HCT116 (cell line): Measurements from ENCODE around the gene LAMC3. TPM values are rescaled to one million over a fixed set of nuclear protein-coding genes. Genes with fewer than 3 reads are reported as not detected.

Experiments used
- ATAC-seq: fragments of 200-7000 bp; cut with Tn5 transposase; 2 replicates; pipeline ENCODE4 v1.9.1; 2020; ENCODE audit warnings: mild to moderate bottlenecking, moderate library complexity
- BruUV-seq: library from RNA; stranded (reverse); fragments of 400-500 nt; replicated peaks from 2 replicates; lab custom pipeline; 2021; lab: Mats Ljungman, UMichigan
- CTCF ChIA-PET: fragments of 300-600 bp; sonication (Branson Sonifier 250); formaldehyde crosslinking; loops from one replicate; lab custom pipeline; 2021; ENCODE audit warnings: antibody characterized with exemption; lab: Charles Lee
- POLR2A ChIA-PET: fragments of 300-600, 350-600 bp; sonication (Branson Sonifier 250); formaldehyde crosslinking; loops from one replicate; lab custom pipeline; 2021; ENCODE audit warnings: antibody characterized with exemption; lab: Charles Lee
- RAD21 ChIA-PET, 2 experiments: fragments of 300-600 bp; sonication (Branson Sonifier 250); formaldehyde crosslinking; loops; one replicate each; lab custom pipeline; 2023; ENCODE audit warnings: low total read pairs in 2 of 2; ENCODE audit not compliant: uncharacterized antibody in 2 of 2, unreplicated experiment in 2 of 2, low non-redundant PET in 1 of 2; lab: Charles Lee
- DNase-seq: peaks from one replicate; pipeline ENCODE4 v3.0.0-alpha.2; 2010; ENCODE audit warnings: low read depth, low spot score
- H2AFZ ChIP-seq: fragments of 200-600 bp; shearing (Covaris generic), sonication (generic); 2 replicates; pipeline ENCODE4 v1.6.1; 2017; ENCODE audit warnings: low read depth, mixed run types, mixed read lengths, antibody characterized with exemption, low read length; ENCODE audit not compliant: poor library complexity, severe bottlenecking
- H3K27ac ChIP-seq: 2 replicates; pipeline ENCODE4 v1.5.1; 2012; ENCODE audit warnings: low read depth, low read length
- H3K27me3 ChIP-seq: fragments of 200-600 bp; sonication (generic); 2 replicates; pipeline ENCODE4 v1.6.1; 2016; ENCODE audit warnings: mixed run types, low read length, mixed read lengths; ENCODE audit not compliant: insufficient read depth
- H3K36me3 ChIP-seq, 2 experiments: fragments of 200-500 bp in 1 of 2; fragments of 200-600 bp in 1 of 2; sonication (Bioruptor generic) in 1 of 2; sonication (generic) in 1 of 2; 2 replicates each; pipeline versions ENCODE4 v1.5.1 to v1.6.1; 2014 to 2016; ENCODE audit warnings: low read length in 2 of 2, inconsistent platforms in 1 of 2, mixed read lengths in 1 of 2, mixed run types in 1 of 2; ENCODE audit not compliant: insufficient read depth in 2 of 2, control insufficient read depth in 1 of 2
- H3K4me1 ChIP-seq, 2 experiments: fragments of 200-600 bp in 1 of 2; sonication (generic) in 1 of 2; 2 replicates each; pipeline versions ENCODE4 v1.5.1 to v1.6.1; 2012 to 2017; ENCODE audit warnings: low read length in 2 of 2, inconsistent platforms in 1 of 2, mild to moderate bottlenecking in 1 of 2, mixed read lengths in 1 of 2, mixed run types in 1 of 2, moderate library complexity in 1 of 2; ENCODE audit not compliant: insufficient read depth in 2 of 2, control insufficient read depth in 1 of 2
- H3K4me2 ChIP-seq: fragments of 200-600 bp; sonication (generic); 2 replicates; pipeline ENCODE4 v1.6.1; 2017; ENCODE audit warnings: mixed run types, low read length, mixed read lengths
- H3K4me3 ChIP-seq, 2 experiments: fragments of 200-600 bp in 1 of 2; sonication (generic) in 1 of 2; replicated peaks in 1 of 2; 2 replicates each; pipeline ENCODE4 v1.5.1; 2011 to 2016; ENCODE audit warnings: low read length in 2 of 2, control low read depth in 1 of 2, low read depth in 1 of 2, mild to moderate bottlenecking in 1 of 2, mixed read lengths in 1 of 2, mixed run types in 1 of 2
- H3K79me2 ChIP-seq: fragments of 200-600 bp; sonication (generic); 2 replicates; pipeline ENCODE4 v1.6.1; 2017; ENCODE audit warnings: mild to moderate bottlenecking, mixed run types, low read length, moderate library complexity, mixed read lengths; ENCODE audit not compliant: insufficient read depth
- H3K9ac ChIP-seq: fragments of 200-600 bp; sonication (generic); 2 replicates; pipeline ENCODE4 v1.6.1; 2016; ENCODE audit warnings: low read length, mixed read lengths
- H3K9me2 ChIP-seq: fragments of 200-600 bp; sonication (generic), shearing (Covaris generic); 2 replicates; pipeline ENCODE4 v1.6.1; 2017; ENCODE audit warnings: mixed run types, mild to moderate bottlenecking, moderate library complexity; ENCODE audit not compliant: insufficient read depth
- H3K9me3 ChIP-seq, 2 experiments: fragments of 200-500 bp in 1 of 2; fragments of 200-600 bp in 1 of 2; sonication (Bioruptor generic) in 1 of 2; sonication (generic) in 1 of 2; 2 replicates each; pipeline ENCODE4 v1.6.1; 2014 to 2017; ENCODE audit warnings: low read length in 2 of 2, mixed read lengths in 2 of 2, inconsistent platforms in 1 of 2, low read depth in 1 of 2, mild to moderate bottlenecking in 1 of 2, mixed run types in 1 of 2, moderate library complexity in 1 of 2; ENCODE audit not compliant: control insufficient read depth in 1 of 2, insufficient read depth in 1 of 2
- H4K20me1 ChIP-seq: fragments of 200-600 bp; sonication (generic), shearing (Covaris generic); 2 replicates; pipeline ENCODE4 v1.6.1; 2017; ENCODE audit warnings: mixed run types, mild to moderate bottlenecking, moderate library complexity; ENCODE audit not compliant: insufficient read depth
- CEBPB ChIP-seq: IDR thresholded peaks from 2 replicates; pipeline ENCODE4 v1.6.1; 2012; ENCODE audit warnings: low read depth
- ELF1 ChIP-seq: IDR thresholded peaks from 2 replicates; pipeline ENCODE4 v1.6.1; 2012; ENCODE audit warnings: low read depth, borderline replicate concordance
- EZH2 ChIP-seq: fragments of 200-600 bp; sonication (generic); IDR thresholded peaks from 2 replicates; pipeline ENCODE4 v1.6.1; 2017; ENCODE audit warnings: antibody characterized with exemption, mixed run types
- EZH2phosphoT487 ChIP-seq: fragments of 200-600 bp; IDR thresholded peaks from 2 replicates; pipeline ENCODE4 v1.6.1; 2018; ENCODE audit warnings: antibody characterized with exemption, borderline replicate concordance
- POLR2AphosphoS5 ChIP-seq: IDR thresholded peaks from 2 replicates; pipeline ENCODE4 v1.6.1; 2011; ENCODE audit warnings: mild to moderate bottlenecking, low read depth, low read length, moderate library complexity
- SP1 ChIP-seq: IDR thresholded peaks from 2 replicates; pipeline ENCODE4 v1.6.1; 2012; ENCODE audit warnings: low read depth
- TCF7L2 ChIP-seq: IDR thresholded peaks from 2 replicates; pipeline ENCODE4 v1.7.0; 2011; ENCODE audit warnings: borderline replicate concordance, inconsistent platforms; ENCODE audit not compliant: insufficient read depth, insufficient read length; ENCODE audit errors: extremely low read depth
- YY1 ChIP-seq: IDR thresholded peaks from 2 replicates; pipeline ENCODE4 v1.6.1; 2011; ENCODE audit warnings: low read length, low read depth, moderate library complexity, mild to moderate bottlenecking; ENCODE audit not compliant: insufficient replicate concordance; ENCODE audit errors: extremely low read depth
- ZFX ChIP-seq: fragments of 450-650 bp; IDR thresholded peaks from 2 replicates; pipeline ENCODE4 v1.6.1; 2017
- ZNF274 ChIP-seq: fragments of 200-500 bp; sonication (Bioruptor generic); IDR thresholded peaks from 2 replicates; pipeline ENCODE4 v1.6.1; 2014; ENCODE audit warnings: mild to moderate bottlenecking, low read depth, low read length, inconsistent platforms
- intact Hi-C: fragments of 100-400 bp; cut with micrococcal nuclease; formaldehyde crosslinking; loops from 2 replicates; pipeline ENCODE4 v1.10.0; 2022
- total RNA-seq: library from RNA; stranded (reverse); gene quantifications from one replicate; pipeline ENCODE4 v1.2.1, GENCODE V29; 2021; ENCODE audit not compliant: unreplicated experiment
- TF ChIP-seq, protein P1 (sequence below), 3 experiments: fragments of 200-600 bp in 1 of 3; sonication (generic) in 1 of 3; IDR thresholded peaks in 2 of 3; conservative IDR thresholded peaks in 1 of 3; 2 replicates each; pipeline ENCODE4 v1.5.1; 2012 to 2017; ENCODE audit warnings: low read depth in 2 of 3, low read length in 2 of 3, antibody characterized with exemption in 1 of 3, borderline replicate concordance in 1 of 3, control low read depth in 1 of 3, mild to moderate bottlenecking in 1 of 3, mixed read lengths in 1 of 3, mixed run types in 1 of 3, moderate library complexity in 1 of 3; ENCODE audit not compliant: insufficient read depth in 1 of 3
- TF ChIP-seq, protein P2 (sequence below): IDR thresholded peaks from 2 replicates; pipeline ENCODE4 v1.6.1; 2012; ENCODE audit warnings: low read depth
- TF ChIP-seq, protein P3 (sequence below): IDR thresholded peaks from 2 replicates; pipeline ENCODE4 v1.6.1; 2012

LAMC3 gene
- total RNA-seq, 1 experiment from 2014 or later, result 7.7 TPM

DNA sequence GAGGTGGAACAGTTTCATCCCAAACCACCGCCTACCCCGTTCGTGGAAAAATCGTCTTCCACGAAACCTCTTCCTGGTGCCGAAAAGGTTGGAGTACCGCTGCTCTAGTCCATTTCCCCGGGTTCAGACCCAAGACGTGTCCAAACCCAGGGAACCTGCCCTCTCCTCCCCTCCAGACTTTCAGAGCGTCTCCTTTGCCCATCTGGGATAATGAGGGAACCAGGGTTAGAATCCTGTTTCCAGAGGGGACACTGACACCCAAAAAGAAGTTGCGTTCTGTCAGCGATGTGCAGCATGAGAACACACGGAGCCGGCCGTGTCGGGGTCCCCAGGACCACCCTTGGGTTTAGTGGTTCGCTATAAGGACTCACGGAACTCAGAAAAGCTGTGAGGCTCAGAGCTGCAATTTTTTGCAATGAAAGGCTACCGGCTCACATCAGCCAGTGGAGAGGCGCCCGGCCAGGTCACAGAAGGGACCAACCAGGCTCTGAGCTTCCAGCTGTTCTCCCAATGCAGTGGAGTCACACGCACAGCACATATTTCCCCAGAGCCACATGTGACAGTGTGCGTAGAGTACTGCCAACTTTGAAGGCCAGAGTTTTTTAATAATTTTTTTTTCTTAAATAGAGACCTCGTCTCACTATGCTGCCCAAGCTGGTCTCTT, 19.4 kb downstream of the LAMC3 start (continued):
- TF ChIP-seq, protein P1, sequence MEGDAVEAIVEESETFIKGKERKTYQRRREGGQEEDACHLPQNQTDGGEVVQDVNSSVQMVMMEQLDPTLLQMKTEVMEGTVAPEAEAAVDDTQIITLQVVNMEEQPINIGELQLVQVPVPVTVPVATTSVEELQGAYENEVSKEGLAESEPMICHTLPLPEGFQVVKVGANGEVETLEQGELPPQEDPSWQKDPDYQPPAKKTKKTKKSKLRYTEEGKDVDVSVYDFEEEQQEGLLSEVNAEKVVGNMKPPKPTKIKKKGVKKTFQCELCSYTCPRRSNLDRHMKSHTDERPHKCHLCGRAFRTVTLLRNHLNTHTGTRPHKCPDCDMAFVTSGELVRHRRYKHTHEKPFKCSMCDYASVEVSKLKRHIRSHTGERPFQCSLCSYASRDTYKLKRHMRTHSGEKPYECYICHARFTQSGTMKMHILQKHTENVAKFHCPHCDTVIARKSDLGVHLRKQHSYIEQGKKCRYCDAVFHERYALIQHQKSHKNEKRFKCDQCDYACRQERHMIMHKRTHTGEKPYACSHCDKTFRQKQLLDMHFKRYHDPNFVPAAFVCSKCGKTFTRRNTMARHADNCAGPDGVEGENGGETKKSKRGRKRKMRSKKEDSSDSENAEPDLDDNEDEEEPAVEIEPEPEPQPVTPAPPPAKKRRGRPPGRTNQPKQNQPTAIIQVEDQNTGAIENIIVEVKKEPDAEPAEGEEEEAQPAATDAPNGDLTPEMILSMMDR (IDR thresholded peaks at IDR 0.05 in 2 of 3, conservative IDR thresholded peaks at IDR 0.05 in 1 of 3; ENCODE audit: borderline replicate concordance in 1 of 3, insufficient read depth in 1 of 3, low read depth in 2 of 3, low read length in 2 of 3), result no peak
- TF ChIP-seq TCF7L2 (no peak), POLR2AphosphoS5 (no peak), SP1 (no peak)
- TF ChIP-seq, all 23 proteins: peak for 0

DNA sequence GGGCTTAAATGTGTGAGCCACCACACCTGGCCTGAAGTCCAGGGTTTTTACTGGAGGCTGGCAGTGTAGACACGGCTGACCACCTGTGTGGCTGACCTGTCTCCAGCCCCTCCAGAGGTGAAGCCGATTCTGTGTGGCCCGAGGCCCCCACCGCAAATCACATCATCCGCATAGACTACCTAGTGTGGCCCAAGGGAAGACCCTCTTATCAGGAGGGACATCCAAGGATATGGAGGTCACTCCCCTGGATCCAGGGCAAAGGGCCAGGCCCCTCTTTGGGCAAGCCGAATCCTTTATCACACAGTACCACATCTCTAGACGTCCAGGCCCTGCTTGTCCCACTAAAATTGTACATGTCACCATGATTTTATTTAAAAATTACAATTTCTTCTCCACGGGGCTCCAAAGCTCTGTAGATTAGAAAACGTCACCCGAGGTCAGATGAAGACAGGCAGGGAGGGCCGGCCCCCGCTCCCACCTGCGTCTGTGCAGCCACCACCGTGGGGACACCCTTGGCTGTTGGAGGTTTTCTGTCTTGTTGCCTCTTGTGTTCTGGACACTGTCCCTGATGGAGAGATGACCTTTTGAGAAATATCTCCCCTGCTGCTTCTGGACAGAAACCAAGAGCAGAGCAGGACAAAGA, 20.1 kb downstream of the LAMC3 start:
- Histone ChIP-seq H4K20me1 (no peaks in the 10 kb centered on the region), H2AFZ (no peak overlapping the region), H3K4me1 (no peaks in the 10 kb centered on the region), H3K36me3 (no peaks in the 10 kb centered on the region), H3K4me2 (no peak overlapping the region), H3K27me3 (no peaks in the 10 kb centered on the region), H3K4me3 (no peak overlapping the region), H3K27ac (no peak overlapping the region), H3K79me2 (no peaks in the 10 kb centered on the region), H3K9me2 (no peaks in the 10 kb centered on the region), H3K9ac (no peak overlapping the region), H3K9me3 (no peaks in the 10 kb centered on the region)
- POLR2A ChIA-PET, result no interaction called here
- CTCF ChIA-PET, result interaction anchor here (1.7 kb wide), 1 partner anchor 17 kb away, joined by 7 read pairs; no protein-coding TSS in a partner anchor
- intact Hi-C loops, result no loop called here
- RAD21 ChIA-PET, result no interaction called here
- BruUV-seq, result no TSS peak
- DNase-seq, result no peak
- ATAC-seq, result no peak
- TF ChIP-seq EZH2, result no peak
- TF ChIP-seq, protein P2, sequence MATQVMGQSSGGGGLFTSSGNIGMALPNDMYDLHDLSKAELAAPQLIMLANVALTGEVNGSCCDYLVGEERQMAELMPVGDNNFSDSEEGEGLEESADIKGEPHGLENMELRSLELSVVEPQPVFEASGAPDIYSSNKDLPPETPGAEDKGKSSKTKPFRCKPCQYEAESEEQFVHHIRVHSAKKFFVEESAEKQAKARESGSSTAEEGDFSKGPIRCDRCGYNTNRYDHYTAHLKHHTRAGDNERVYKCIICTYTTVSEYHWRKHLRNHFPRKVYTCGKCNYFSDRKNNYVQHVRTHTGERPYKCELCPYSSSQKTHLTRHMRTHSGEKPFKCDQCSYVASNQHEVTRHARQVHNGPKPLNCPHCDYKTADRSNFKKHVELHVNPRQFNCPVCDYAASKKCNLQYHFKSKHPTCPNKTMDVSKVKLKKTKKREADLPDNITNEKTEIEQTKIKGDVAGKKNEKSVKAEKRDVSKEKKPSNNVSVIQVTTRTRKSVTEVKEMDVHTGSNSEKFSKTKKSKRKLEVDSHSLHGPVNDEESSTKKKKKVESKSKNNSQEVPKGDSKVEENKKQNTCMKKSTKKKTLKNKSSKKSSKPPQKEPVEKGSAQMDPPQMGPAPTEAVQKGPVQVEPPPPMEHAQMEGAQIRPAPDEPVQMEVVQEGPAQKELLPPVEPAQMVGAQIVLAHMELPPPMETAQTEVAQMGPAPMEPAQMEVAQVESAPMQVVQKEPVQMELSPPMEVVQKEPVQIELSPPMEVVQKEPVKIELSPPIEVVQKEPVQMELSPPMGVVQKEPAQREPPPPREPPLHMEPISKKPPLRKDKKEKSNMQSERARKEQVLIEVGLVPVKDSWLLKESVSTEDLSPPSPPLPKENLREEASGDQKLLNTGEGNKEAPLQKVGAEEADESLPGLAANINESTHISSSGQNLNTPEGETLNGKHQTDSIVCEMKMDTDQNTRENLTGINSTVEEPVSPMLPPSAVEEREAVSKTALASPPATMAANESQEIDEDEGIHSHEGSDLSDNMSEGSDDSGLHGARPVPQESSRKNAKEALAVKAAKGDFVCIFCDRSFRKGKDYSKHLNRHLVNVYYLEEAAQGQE, result no peak
- no peak for TF ChIP-seq CEBPB
- no peak for TF ChIP-seq POLR2AphosphoS5
- no peak for TF ChIP-seq ZNF274
- TF ChIP-seq, protein P1 (IDR thresholded peaks at IDR 0.05 in 2 of 3, conservative IDR thresholded peaks at IDR 0.05 in 1 of 3; ENCODE audit: borderline replicate concordance in 1 of 3, insufficient read depth in 1 of 3, low read depth in 2 of 3, low read length in 2 of 3), result no peak
- TF ChIP-seq EZH2phosphoT487, result no peak
- TF ChIP-seq, protein P3, sequence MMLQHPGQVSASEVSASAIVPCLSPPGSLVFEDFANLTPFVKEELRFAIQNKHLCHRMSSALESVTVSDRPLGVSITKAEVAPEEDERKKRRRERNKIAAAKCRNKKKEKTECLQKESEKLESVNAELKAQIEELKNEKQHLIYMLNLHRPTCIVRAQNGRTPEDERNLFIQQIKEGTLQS, result no peak
- no peak for TF ChIP-seq ELF1
- no peak for TF ChIP-seq ZFX
- no peak for TF ChIP-seq YY1
- no peak for TF ChIP-seq SP1
- TF ChIP-seq TCF7L2, result no peak
